Left ventricle myocardium superior (tissue), 1 donor: ENCODE data around the gene PXK. TPM values are rescaled to one million over a fixed set of nuclear protein-coding genes. Genes with fewer than 3 reads are reported as not detected.
A peak's percentile ranks its signal among the peaks of the same experiment; 100 is the strongest.
"Not testable (repeated sequence)": the region's sequence is repeated elsewhere in the genome, so short reads cannot be mapped to it uniquely, and the experiment has no call there.

ENCODE experiments used
- ATAC-seq: fragments of 200-7000 bp; cut with Tn5 transposase; one replicate; pipeline ENCODE4 v1.9.1; 2020; ENCODE audit warnings: mild to moderate bottlenecking, moderate library complexity
- DNase-seq: peaks from one replicate; pipeline ENCODE4 v3.0.0-alpha.2; 2020
- intact Hi-C: fragments of 100-400 bp; cut with micrococcal nuclease; formaldehyde crosslinking; loops from one replicate; pipeline ENCODE4 v1.11.0; 2022
- long read RNA-seq: library from polyadenylated mRNA; unstranded; transcript quantifications from one replicate; pipeline ENCODE4 v2.0.0, GENCODE V29; 2021
- total RNA-seq: library from RNA; stranded (reverse); fragmentation: NEBNext Ultra II Directional; extraction: Animal tissue kit (Norgen Biotek cat#: 25700); gene quantifications from one replicate; pipeline ENCODE4 v1.2.1, GENCODE V29; 2021
- donor health status: DM: no; HTN: yes; CAD: no; lungs with severe emphysema.

Gene PXK
- total RNA-seq = 12.9 TPM
- long read RNA-seq, partial matches to known transcripts = 2 of 10 reads
- long read RNA-seq, other reads (novel, unspliced or antisense) = 2 of 10 reads

DNA sequence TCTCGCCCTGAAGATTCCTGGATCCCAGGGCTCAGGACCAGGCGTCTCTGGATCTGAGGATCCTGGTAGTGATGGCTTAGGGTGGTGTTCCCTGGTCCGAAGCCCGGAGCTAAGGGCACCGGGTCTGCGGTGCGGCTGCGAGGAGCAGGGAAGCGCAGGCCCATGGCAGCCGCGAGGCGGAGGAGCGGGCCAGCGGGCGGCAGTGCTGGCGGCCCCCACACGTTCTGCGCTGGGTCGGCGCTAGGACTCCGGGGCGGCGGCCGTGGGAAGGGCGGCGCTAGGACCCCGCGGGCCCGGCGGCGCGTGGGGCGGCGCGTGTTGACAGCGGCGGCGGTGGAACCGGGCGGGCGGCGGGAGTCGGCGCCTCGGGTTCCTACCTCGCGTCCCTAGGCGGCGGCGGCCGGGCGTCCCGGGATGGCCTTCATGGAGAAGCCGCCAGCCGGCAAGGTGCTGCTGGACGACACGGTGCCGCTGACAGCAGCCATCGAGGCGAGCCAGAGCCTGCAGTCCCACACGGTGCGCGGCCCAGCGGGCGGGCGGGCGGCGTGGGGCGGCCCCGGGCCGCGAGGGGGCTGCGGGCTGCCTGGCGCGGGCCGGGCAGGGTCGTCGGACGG, at the start of gene PXK:
Gene PXK (plus strand): TSS at position 318 of the 614 bp plus-strand sequence. CDS start 97 bp downstream, at position 415.
- intact Hi-C loops = no loop called here
- peak; percentile 97 for ATAC-seq
- DNase-seq = peak; percentile 91

DNA sequence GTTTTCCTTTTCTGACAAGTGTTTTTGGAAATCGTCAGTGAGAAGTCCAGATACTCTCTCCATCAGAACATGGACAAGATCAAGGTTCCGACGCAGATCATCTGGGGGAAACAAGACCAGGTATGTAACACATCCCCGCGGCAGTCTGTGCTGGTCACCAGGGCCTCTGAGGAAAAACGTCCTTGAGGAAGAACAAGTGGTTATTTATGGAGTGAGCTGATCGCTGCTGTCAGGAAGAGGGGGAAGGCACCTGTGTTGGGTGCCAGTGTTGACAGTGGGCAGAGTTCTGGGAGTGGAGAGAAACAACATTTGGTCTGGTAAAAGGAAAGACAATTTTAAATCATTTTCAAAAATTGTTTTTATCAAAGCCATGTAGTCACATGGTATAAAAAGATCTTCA, 47.4 kb upstream of the PXK start:
- ATAC-seq (peak; percentile 89), DNase-seq (no peak)
- intact Hi-C loops = no loop called here

DNA sequence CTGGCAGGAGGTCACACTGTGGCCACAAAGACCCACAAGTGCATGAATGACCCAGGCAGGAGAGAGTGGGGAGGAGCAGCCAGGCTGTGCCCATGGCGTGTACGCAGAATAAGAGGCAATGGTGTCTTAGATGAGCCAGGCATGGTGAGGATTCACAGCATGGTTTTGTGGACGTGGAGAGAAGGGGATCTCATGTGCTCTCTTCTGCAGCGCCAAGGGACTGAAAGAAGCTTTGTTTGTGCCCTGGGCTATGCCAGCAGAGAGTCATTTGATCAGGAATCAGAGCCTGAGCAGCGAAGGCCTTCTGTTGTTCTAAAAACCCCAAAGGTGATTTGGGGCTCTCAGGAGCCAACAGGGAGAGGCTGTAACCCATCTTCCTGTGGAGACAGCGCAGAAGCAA, 45.3 kb upstream of the PXK start:
- DNase-seq = no peak
- no peak for ATAC-seq

DNA sequence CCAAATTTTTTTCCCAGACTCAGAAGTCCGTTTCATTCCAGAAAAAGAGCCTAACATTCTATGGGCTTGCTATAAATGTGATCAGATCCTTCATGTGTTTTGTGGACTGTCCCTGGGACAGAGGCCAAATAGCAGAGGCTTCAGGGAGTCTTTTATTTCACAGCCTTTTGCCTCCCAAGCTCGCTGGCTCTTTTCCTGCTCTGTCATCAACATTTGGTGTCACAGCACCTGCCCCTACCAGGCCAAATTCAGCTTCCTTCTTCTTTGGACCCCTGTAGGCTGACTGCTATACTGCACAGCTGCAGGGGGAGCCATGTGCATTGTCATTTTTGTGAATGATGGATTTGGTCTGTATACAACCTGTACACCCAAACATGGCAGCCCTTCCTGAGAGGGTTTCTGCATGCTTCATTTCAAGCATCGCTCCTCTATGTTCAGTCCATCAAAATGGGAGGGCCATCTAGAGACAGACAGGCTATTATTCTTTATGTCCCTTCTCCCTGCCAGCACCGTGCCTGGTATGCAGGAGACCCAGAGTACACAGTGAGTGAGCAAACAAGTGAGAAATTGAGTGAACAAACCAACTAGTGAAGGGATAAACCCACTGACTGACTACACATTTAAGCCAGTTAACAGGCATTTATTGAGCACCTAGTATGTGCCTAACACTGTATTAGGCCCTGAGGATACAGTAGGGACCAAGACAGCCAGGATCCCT, 44.5 kb upstream of the PXK start:
- ATAC-seq = peak; percentile 50
- intact Hi-C loops = no loop called here

More for the DNA sequence above, 45.3 kb upstream of the PXK start:
- intact Hi-C loops = no loop called here

DNA sequence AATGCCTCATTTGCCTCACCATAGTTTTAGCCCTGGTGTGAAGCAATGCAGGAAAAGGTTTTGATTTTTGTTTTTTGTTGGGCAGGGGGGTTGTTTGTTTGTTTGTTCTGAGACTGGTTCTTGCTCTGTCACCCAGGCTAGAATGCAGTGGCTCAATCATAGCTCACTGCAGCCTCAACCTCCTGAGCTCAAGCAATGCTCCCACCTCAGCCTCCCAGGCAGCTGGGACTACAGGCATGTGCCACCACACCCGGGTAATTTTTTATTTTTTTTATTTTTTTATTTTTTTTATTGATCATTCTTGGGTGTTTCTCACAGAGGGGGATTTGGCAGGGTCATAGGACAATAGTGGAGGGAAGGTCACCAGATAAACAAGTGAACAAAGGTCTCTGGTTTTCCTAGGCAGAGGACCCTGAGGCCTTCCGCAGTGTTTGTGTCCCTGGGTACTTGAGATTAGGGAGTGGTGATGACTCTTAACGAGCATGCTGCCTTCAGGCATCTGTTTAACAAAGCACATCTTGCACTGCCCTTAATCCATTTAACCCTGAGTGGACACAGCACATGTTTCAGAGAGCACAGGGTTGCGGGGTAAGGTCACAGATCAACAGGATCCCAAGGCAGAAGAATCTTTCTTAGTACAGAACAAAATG, 43.6 kb upstream of the PXK start:
- intact Hi-C loops, ATAC-seq, DNase-seq: not testable (repeated sequence)

More for the DNA sequence above, 44.5 kb upstream of the PXK start:
- DNase-seq = no peak

DNA sequence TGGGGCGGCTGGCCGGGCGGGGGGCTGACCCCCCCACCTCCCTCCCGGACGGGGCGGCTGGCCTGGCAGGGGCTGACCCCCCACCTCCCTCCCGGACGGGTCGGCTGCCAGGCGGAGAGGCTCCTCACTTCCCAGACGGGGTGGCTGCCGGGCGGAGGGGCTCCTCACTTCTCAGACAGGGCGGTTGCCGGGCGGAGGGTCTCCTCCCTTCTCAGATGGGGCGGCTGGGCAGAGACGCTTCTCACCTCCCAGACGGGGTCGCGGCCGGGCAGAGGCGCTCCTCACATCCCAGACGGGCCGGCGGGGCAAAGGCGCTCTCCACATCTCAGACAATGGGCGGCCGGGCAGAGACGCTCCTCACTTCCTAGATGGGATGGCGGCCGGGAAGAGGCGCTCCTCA, 42.2 kb upstream of the PXK start:
- ATAC-seq, intact Hi-C loops, DNase-seq: not testable (repeated sequence)

DNA sequence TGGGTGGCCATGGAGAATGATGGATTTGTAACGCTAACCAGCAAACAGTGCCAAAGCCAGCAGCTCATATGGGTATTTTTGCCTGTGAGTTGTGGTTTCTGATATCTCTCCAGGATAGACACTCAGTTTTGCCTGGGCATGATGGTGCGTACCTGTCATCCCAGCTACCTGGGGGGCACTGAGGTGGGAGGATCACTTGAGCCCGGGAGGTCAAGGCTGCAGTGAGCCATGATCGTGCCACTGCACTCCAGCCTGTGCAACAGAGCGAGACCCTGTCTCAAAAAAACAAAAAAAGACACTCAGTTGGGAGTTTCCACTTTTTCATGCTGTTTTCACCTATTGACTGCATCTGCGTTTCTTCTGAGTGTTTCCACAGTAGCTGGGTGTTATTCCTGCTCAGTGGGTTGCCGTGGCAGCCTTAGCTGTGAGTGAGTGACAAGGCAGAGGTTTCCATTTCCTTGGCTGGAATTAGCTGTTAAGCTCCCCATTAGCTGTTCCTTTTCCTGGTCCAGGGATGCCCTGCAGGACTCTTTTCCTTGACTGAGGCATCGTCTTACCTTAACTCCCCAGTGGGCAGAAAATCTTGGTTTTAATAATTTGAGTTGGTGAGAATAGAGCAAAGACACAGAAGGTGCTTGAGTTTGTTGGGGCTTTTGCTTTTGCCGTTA, 40.9 kb upstream of the PXK start:
- ATAC-seq (no peak), DNase-seq (no peak)
- intact Hi-C loops = no loop called here

DNA sequence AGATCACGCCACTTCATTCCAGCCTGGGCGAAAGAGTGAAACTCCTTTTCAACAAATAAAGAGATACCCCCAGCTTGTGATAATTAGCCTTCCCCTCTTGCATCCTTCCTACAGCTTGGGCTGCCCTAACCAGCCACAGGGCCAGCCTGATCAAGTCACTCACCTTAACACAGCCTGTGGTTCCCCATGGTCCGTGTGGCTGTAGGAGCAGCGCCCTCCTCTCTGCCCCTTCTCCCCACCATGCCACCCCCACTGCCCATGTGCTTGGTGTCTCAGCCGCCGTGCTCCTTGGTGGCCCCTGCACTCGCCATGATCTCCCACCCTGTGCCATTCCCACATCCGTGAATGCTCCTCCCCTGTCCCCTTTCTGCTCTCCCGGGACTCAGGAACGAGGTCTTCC, 39.8 kb upstream of the PXK start:
- intact Hi-C loops = no loop called here
- no peak for DNase-seq
- ATAC-seq = no peak

DNA sequence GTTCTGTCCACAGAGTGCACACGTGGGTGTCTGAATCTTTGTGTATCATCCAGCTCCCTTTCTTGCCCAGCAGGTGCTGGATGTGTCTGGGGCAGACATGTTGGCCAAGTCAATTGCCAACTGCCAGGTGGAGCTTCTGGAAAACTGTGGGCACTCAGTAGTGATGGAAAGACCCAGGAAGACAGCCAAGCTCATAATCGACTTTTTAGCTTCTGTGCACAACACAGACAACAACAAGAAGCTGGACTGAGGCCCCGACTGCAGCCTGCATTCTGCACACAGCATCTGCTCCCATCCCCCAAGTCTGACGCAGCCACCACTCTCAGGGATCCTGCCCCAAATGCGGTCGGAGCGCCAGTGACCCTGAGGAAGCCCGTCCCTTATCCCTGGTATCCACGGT, 39.2 kb upstream of the PXK start:
- no peak for ATAC-seq
- intact Hi-C loops = no loop called here
- DNase-seq = no peak

DNA sequence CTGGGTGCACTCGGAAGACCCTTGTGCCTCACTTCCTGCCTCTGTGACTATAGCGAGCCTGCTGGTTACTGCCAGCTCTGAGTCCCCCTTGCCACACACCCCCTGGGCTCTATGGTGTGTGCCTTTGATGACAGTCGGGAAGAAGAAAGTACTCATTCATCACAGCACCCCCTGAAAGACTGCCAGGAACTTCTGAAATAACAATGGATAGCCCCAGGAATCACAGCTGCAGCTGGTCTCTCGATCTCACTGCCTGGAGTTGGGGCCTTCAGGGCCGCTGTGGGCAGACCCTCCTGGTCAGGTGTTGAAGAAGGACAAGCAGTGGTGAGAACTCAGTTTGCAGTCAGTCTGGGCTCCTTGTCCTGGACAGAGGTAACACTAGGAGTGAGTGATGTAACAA, 36.4 kb upstream of the PXK start:
- no peak for DNase-seq
- intact Hi-C loops = loop anchor here (5.0 kb wide), 1 partner anchor 109 kb away; no protein-coding TSS in a partner anchor
- no peak for ATAC-seq

DNA sequence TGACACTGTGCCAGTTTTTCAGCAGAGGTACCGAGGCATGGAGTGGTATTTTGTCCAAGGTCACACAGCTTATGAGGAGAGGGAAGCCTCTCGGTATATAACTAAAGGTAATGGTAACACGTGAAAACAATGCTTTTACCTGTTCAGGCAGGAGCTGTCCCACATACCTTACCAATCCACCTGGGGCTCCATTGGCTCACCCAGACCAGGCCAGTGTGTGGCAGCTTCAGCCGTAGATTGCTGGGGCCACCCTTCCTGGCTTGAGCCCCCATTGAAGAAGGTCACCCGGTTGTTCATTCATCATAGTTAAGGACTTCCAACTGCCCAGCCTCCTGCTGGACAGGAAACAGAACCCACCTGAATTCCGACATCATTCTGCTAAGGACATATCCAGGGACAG, 35.8 kb upstream of the PXK start:
- ATAC-seq = peak; percentile 25
- intact Hi-C loops = loop anchor here (5.0 kb wide), 1 partner anchor 110 kb away; no protein-coding TSS in a partner anchor

DNA sequence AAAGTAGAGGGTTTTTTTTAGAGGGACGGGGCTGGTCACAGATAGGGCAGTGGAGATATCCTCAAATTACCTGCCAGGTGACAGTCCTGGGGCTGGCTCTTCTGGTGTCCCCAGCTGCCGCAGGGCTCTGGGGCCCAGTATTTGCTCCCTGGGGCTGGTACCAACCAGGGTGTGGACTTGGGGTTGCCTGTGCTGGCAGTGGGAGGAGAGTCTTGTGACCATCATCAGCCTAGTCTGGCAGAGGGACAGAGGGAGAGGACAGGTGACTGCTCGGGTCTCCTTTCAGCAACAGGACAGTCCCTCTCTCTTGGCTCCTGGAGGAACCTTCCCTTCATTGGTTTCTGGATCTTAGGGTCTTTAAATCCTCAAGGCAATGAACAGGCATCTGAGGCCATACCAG, 34.5 kb upstream of the PXK start:
- intact Hi-C loops = loop anchor here (5.0 kb wide), 1 partner anchor 111 kb away; no protein-coding TSS in a partner anchor
- DNase-seq = no peak
- ATAC-seq = peak; percentile 44

More for the DNA sequence above, 35.8 kb upstream of the PXK start:
- no peak for DNase-seq

DNA sequence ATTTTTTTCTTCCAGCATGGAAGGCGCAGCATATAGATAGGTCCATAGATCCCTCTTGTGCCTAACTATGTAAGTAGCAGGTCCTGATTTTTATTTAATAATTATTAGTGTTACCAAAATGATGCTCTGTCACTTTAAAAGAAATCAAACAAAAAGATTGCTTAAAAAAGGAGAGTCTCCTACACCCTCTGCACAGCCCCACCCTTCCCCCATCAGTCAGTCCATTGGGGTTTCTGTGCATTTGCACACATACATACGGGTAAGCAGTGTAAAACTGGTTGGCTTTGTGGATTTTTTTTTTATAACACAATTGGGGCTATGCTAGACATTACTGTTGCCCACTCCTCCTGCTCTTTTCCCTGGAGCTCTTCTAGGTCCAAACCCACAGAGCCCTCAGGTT, 33.6 kb upstream of the PXK start:
- DNase-seq (no peak), ATAC-seq (no peak)
- intact Hi-C loops = loop anchor here (5.0 kb wide), 1 partner anchor 112 kb away; no protein-coding TSS in a partner anchor

DNA sequence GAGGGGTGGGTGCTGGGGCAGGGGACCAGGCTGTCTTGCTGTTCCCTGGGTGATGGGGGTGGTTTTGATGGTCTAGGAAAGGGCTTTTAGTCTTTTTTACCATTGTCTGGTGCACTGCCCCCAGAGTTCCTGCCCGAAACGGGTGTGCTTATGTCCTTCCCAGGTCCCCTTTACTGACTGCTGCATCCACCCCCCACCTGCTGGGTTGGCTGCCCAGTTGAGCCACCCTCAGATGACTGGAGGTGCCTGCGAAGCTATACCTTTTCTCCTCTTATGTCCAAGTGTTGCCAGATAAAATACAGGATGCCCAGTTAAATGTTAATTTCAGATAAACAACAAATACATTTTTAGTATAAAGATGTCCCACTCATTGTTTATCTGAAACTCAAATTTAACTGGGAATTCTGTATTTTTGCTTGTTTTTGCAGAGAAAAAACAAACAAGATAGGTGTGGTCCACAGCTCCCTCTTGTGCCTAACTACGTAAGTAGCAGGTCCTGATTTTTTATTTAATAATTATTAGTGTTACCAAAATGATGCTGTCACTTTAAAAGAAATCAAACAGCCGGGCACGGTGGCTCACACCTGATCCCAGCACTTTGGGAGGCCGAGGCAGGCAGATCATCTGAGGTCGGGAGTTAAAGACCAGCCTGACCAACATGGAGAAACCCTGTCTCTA, 32.7 kb upstream of the PXK start:
- ATAC-seq (no peak), DNase-seq (no peak)
- intact Hi-C loops = loop anchor here (5.0 to 10.0 kb wide), 2 partner anchors 113 to 195 kb away; partner anchors contain the start of gene KCTD6

DNA sequence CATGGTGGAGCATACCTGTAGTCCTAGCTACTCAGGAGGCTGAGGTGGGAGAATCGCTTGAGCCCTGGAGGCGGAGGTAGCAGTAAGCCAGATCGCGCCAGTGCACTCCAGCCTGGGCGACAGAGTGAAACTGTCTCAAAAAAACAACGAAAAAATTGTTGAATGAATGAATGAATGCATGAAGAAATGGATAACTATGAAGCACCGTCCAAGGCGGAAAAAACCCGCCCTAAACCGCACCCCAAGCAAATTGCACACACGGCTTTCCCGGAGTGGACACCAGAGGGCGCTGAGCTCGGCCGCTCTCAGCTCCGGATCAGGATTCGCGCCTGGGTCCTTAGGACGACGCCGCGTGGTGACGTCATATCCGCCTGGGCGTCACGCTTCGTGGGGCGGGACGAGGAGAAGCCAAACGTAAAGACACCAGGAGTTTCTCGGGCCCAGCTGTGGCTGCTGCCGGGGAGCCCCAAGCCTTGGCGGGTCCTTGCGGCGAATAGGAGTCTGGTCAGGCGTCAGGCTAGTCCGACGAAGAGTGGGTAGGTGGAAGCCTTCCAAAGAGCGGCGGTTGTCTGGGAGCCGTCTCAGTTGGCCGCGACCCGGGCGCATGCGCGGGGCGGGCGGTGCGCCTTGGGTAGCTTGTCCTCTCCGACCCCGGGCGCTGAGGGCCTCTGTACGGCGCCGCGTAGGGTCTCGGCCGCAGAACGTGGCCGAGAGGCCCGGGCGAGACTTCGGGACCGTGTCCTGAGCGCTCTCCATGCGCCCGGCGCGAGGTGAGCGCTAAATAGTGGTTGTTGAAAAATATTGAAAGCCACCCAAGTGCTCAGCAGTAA, 26.6 kb upstream of the PXK start, which contains the start of the genes HTD2 and RPP14:
Gene HTD2 (plus strand): TSS at position 639 of the 830 bp plus-strand sequence. CDS start 11,094 bp downstream, outside the sequence.
Gene RPP14 (plus strand): TSS at position 364 of the 830 bp plus-strand sequence. CDS start 4,085 bp downstream, outside the sequence.
- peak; percentile 100 for DNase-seq
- intact Hi-C loops = loop anchor here (10.0 kb wide), 1 partner anchor 189 kb away; the partner anchor contains the start of gene KCTD6
- ATAC-seq = peak; percentile 95

DNA sequence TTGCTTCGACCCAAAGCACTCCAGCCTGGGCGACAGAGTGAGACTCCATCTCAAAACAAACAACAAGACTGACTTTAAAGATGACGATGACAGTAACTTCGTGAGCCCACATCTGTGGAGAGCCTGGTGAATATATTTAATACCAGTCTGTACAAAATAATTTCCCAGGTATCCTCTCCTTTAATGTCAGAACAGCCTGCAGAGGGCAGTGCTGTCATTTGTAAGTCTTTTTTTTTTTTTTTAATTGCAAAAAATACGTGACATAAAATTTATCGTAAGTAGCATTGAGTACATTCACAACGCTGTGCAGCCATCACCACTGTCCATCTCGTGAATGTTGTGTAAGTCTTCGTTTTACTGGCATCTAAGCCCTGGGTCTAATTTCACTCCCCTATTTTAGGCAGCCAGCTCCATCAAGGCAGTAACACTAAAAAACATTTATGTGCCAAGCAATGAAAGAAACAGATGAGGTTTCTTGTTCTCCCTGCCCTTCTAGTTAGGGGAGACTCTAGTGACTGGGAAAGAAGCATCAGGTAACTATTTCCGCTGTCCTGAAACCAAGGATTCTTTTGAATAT, 25.0 kb upstream of the PXK start:
- DNase-seq (no peak), ATAC-seq (no peak)
- intact Hi-C loops = loop anchor here (10.0 kb wide), 1 partner anchor 187 kb away; the partner anchor contains the start of gene KCTD6

DNA sequence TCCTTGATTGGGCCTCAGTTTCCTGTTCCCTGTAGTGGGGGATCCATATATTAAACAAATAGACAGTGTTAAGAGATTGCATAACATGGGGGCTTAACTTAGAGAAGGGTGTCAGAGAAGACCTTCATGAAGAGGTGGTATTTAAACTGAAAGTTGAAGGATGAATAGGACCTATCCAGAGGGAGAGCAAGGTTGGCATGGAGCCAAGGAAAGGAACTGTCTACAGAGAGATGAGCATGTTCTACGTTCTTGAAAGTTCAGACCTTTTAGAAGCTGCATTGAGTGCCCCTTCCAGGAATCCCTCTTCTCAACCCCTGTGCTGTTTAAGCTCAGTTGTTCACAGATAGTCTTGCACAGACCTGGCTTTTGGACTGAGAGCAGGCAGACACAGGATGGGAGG, 24.0 kb upstream of the PXK start:
- intact Hi-C loops = loop anchor here (10.0 kb wide), 1 partner anchor 186 kb away; the partner anchor contains the start of gene KCTD6
- no peak for DNase-seq
- no peak for ATAC-seq
